ENCODE results near the gene GRIA3. TPM values are rescaled to one million over a fixed set of nuclear protein-coding genes. Genes with fewer than 3 reads are reported as not detected.

The GRIA3 gene
- total and polyA plus RNA-seq, 2 experiments from 2014 or later = 1.9 to 2.9 TPM

- H4K20me1 ChIP-seq (ENCODE audit: insufficient read depth, poor library complexity, severe bottlenecking) = no peaks in the 10 kb centered on the region
These were observed 72.3 kb downstream of the GRIA3 start for GRCh38 chrX:123256378-123256777.

GRCh38 chrX:123260920-123261418, 76.9 kb downstream of the GRIA3 start:
- Histone ChIP-seq H4K20me1 (ENCODE audit: insufficient read depth, poor library complexity, severe bottlenecking) (no peaks in the 10 kb centered on the region), H3K9me2 (replicated peaks; ENCODE audit: insufficient read depth) (no peaks in the 10 kb centered on the region), H3K36me3 (replicated peaks; ENCODE audit: insufficient read depth, low read depth) (no peaks in the 10 kb centered on the region), H3K4me2 (no peak overlapping the region), H2AFZ (no peak overlapping the region), H3K27ac (no peak overlapping the region), H3K9me3 (ENCODE audit: low read depth) (no peaks in the 10 kb centered on the region), H3K4me1 (ENCODE audit: insufficient read depth) (no peaks in the 10 kb centered on the region), H3K79me2 (no peaks in the 10 kb centered on the region), H3K4me3 (no peak overlapping the region), H3K27me3 (no peaks in the 10 kb centered on the region)
- no peak for DNase-seq (ENCODE audit: low spot score)
- 85% methylated on average over 5 of the region's 5 CpGs for WGBS (ENCODE audit: low lambda C conversion rate, missing lambda C conversion rate)
- TF ChIP-seq CTCF (IDR thresholded peaks at IDR 0.05; ENCODE audit: poor library complexity) (no peak), EZH2phosphoT487 (IDR thresholded peaks at IDR 0.05; ENCODE audit: low read depth, severe bottlenecking, unreplicated experiment) (no peak), EZH2 (IDR thresholded peaks at IDR 0.05; ENCODE audit: borderline replicate concordance) (no peak)

More at GRCh38 chrX:123256378-123256777, 72.3 kb downstream of the GRIA3 start:
- Histone ChIP-seq H3K27me3 (no peaks in the 10 kb centered on the region), H3K9me3 (ENCODE audit: low read depth) (no peaks in the 10 kb centered on the region), H3K9me2 (replicated peaks; ENCODE audit: insufficient read depth) (no peaks in the 10 kb centered on the region), H3K79me2 (no peaks in the 10 kb centered on the region), H3K4me2 (no peak overlapping the region), H2AFZ (no peak overlapping the region), H3K36me3 (replicated peaks; ENCODE audit: insufficient read depth, low read depth) (no peaks in the 10 kb centered on the region), H3K27ac (no peak overlapping the region), H3K4me1 (ENCODE audit: insufficient read depth) (no peaks in the 10 kb centered on the region), H3K4me3 (no peak overlapping the region)
- WGBS (ENCODE audit: low lambda C conversion rate, missing lambda C conversion rate) = 45% methylated on average over 1 of the region's 1 CpG
- no peak for DNase-seq (ENCODE audit: low spot score)
- TF ChIP-seq EZH2 (IDR thresholded peaks at IDR 0.05; ENCODE audit: borderline replicate concordance) (no peak), CTCF (IDR thresholded peaks at IDR 0.05; ENCODE audit: poor library complexity) (no peak), EZH2phosphoT487 (IDR thresholded peaks at IDR 0.05; ENCODE audit: low read depth, severe bottlenecking, unreplicated experiment) (no peak)

- no peaks in the 10 kb centered on the region for H3K27me3 ChIP-seq
- H3K27ac ChIP-seq = no peak overlapping the region
- H3K4me3 ChIP-seq = no peak overlapping the region
- H4K20me1 ChIP-seq (ENCODE audit: insufficient read depth, poor library complexity, severe bottlenecking) = no peaks in the 10 kb centered on the region
- no peaks in the 10 kb centered on the region for H3K9me2 ChIP-seq (replicated peaks; ENCODE audit: insufficient read depth)
- H3K79me2 ChIP-seq = no peaks in the 10 kb centered on the region
- H3K9me3 ChIP-seq (ENCODE audit: low read depth) = no peaks in the 10 kb centered on the region
- 43% methylated on average over 8 of the region's 8 CpGs for WGBS (ENCODE audit: low lambda C conversion rate, missing lambda C conversion rate)
- no peaks in the 10 kb centered on the region for H3K36me3 ChIP-seq (replicated peaks; ENCODE audit: insufficient read depth, low read depth)
- TF ChIP-seq EZH2phosphoT487 (IDR thresholded peaks at IDR 0.05; ENCODE audit: low read depth, severe bottlenecking, unreplicated experiment) = no peak
- no peak for TF ChIP-seq EZH2 (IDR thresholded peaks at IDR 0.05; ENCODE audit: borderline replicate concordance)
- no peak for TF ChIP-seq CTCF (IDR thresholded peaks at IDR 0.05; ENCODE audit: poor library complexity)
- no peak overlapping the region for H2AFZ ChIP-seq
- DNase-seq (ENCODE audit: low spot score) = no peak
- H3K4me1 ChIP-seq (ENCODE audit: insufficient read depth) = no peaks in the 10 kb centered on the region
- H3K4me2 ChIP-seq = no peak overlapping the region
These were observed 79.2 kb downstream of the GRIA3 start for GRCh38 chrX:123263270-123263669.
